Measurements from ENCODE around the gene UBB.
"Not testable (repeated sequence)": the region's sequence is repeated elsewhere in the genome, so short reads cannot be mapped to it uniquely, and the experiment has no call there.

Gene UBB

GRCh38 chr17:16377941-16378341 is 3.0 kb upstream of the UBB start:
- Histone ChIP-seq H3K4me3 (ENCODE audit: low read depth in 1 of 2, low read length in 2 of 2) (no peak overlapping the region), H3K27ac (ENCODE audit: low read length) (no peak overlapping the region), H3K36me3 (ENCODE audit: control insufficient read depth in 1 of 2, insufficient read depth in 2 of 2, low read length in 2 of 2) (peaks cover 0 to 20% of the 10 kb centered on the region in 2 donors), H3K4me1 (ENCODE audit: control insufficient read depth in 1 of 2, insufficient read depth in 2 of 2, low read length in 2 of 2) (peaks cover 0 to 10% of the 10 kb centered on the region in 2 donors), H3K9me3 (ENCODE audit: control insufficient read depth in 1 of 2, low read length in 2 of 2) (no peaks in the 10 kb centered on the region), H3K27me3 (ENCODE audit: low read depth, low read length) (no peaks in the 10 kb centered on the region)

DNA sequence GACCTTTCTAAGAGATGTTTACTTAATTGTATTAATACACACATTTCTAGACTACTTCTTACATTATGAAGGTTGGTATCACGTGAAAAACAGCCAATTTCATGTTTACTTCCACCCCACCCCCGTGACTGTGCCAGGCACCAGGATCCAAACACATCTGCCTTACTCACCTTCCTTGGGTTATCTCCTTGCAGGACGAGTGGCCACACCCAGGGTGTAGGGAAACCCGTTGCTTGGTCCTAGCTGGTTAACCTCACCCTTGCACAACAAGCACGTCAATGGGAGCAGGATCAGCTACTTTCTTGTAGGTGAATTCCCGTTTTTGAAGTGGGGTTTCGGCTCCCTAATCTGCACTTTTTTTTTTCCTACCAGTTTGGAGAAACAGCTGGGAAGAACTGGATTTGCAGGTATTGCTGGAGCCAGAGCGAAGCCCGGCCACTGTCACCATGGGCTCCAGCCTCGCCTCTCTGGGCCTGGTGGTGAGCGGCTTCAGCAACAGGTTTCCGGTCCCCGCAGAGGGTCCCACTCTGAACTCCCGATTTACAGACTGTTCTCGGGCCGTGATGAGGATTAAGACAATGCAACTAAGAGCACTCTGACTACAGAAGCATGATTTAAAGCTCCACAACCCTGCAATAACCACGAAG is 2.1 kb upstream of the UBB start:
- H3K4me1 ChIP-seq (ENCODE audit: control insufficient read depth in 1 of 2, insufficient read depth in 2 of 2, low read length in 2 of 2): peaks cover 4 to 18% of the 10 kb centered on the region in 2 donors
- H3K4me3 ChIP-seq (ENCODE audit: low read depth in 1 of 2, low read length in 2 of 2): no peak overlapping the region
- no peak overlapping the region for H3K27ac ChIP-seq (ENCODE audit: low read length)
- no peaks in the 10 kb centered on the region for H3K27me3 ChIP-seq (ENCODE audit: low read depth, low read length)
- H3K9me3 ChIP-seq (ENCODE audit: control insufficient read depth in 1 of 2, low read length in 2 of 2): no peaks in the 10 kb centered on the region
- H3K36me3 ChIP-seq (ENCODE audit: control insufficient read depth in 1 of 2, insufficient read depth in 2 of 2, low read length in 2 of 2): peaks cover 7 to 28% of the 10 kb centered on the region in 2 donors

DNA sequence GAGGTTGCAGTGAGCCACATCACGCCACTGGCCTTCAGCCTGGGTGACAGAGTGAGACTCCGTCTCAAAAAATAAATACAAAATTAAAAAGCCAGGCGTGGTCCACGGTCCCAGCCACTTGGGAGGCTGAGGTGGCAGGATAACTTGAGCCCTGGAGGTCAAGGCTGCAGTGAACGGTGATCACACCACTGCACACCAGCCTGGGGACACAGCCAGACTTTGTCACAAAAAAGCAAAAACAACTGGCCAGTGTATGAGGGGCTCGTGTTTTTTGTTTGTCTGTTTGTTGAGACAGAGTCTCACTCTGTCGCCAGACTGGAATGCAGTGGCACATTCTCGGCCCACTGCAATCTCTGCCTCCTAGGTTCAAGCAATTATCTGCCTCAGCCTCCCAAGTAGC is 1.2 kb upstream of the UBB start:
- Histone ChIP-seq H3K27me3 (ENCODE audit: low read depth, low read length) (no peaks in the 10 kb centered on the region), H3K36me3 (ENCODE audit: control insufficient read depth in 1 of 2, insufficient read depth in 2 of 2, low read length in 2 of 2) (peaks cover 7 to 28% of the 10 kb centered on the region in 2 donors), H3K27ac (ENCODE audit: low read length) (no peak overlapping the region), H3K4me1 (ENCODE audit: control insufficient read depth in 1 of 2, insufficient read depth in 2 of 2, low read length in 2 of 2) (peaks cover 4 to 23% of the 10 kb centered on the region in 2 donors), H3K4me3 (ENCODE audit: low read depth in 1 of 2, low read length in 2 of 2) (no peak overlapping the region), H3K9me3 (ENCODE audit: control insufficient read depth in 1 of 2, low read length in 2 of 2) (no peaks in the 10 kb centered on the region)

DNA sequence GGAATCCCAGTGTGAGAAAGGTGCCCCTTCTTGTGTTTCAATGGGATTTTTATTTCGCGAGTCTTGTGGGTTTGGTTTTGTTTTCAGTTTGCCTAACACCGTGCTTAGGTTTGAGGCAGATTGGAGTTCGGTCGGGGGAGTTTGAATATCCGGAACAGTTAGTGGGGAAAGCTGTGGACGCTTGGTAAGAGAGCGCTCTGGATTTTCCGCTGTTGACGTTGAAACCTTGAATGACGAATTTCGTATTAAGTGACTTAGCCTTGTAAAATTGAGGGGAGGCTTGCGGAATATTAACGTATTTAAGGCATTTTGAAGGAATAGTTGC is 567 bp downstream of the UBB start:
- peaks cover 4 to 23% of the 10 kb centered on the region in 2 donors for H3K4me1 ChIP-seq (ENCODE audit: control insufficient read depth in 1 of 2, insufficient read depth in 2 of 2, low read length in 2 of 2)
- peak overlapping the region; percentile 97 for H3K27ac ChIP-seq (ENCODE audit: low read length)
- H3K9me3 ChIP-seq (ENCODE audit: control insufficient read depth in 1 of 2, low read length in 2 of 2): no peaks in the 10 kb centered on the region
- no peaks in the 10 kb centered on the region for H3K27me3 ChIP-seq (ENCODE audit: low read depth, low read length)
- peaks cover 7 to 28% of the 10 kb centered on the region in 2 donors for H3K36me3 ChIP-seq (ENCODE audit: control insufficient read depth in 1 of 2, insufficient read depth in 2 of 2, low read length in 2 of 2)
- peak overlapping the region; percentile 79 to 85 for H3K4me3 ChIP-seq (ENCODE audit: low read depth in 1 of 2, low read length in 2 of 2)

GRCh38 chr17:16383216-16383615 is 2.3 kb downstream of the UBB start:
- Histone ChIP-seq H3K36me3 (ENCODE audit: control insufficient read depth in 1 of 2, insufficient read depth in 2 of 2, low read length in 2 of 2) (peaks cover 7 to 28% of the 10 kb centered on the region in 2 donors), H3K27me3 (ENCODE audit: low read depth, low read length) (no peaks in the 10 kb centered on the region), H3K9me3 (ENCODE audit: control insufficient read depth in 1 of 2, low read length in 2 of 2) (no peaks in the 10 kb centered on the region), H3K27ac (ENCODE audit: low read length) (no peak overlapping the region), H3K4me3 (ENCODE audit: low read depth in 1 of 2, low read length in 2 of 2) (peak overlapping the region; percentile 41 to 79), H3K4me1 (ENCODE audit: control insufficient read depth in 1 of 2, insufficient read depth in 2 of 2, low read length in 2 of 2) (peaks cover 4 to 23% of the 10 kb centered on the region in 2 donors)

- peak overlapping the region in 1 of 2 donors; percentile 41 for H3K4me3 ChIP-seq (ENCODE audit: low read depth in 1 of 2, low read length in 2 of 2)
Observed at GRCh38 chr17:16383772-16384287, 2.9 kb downstream of the UBB start.

DNA sequence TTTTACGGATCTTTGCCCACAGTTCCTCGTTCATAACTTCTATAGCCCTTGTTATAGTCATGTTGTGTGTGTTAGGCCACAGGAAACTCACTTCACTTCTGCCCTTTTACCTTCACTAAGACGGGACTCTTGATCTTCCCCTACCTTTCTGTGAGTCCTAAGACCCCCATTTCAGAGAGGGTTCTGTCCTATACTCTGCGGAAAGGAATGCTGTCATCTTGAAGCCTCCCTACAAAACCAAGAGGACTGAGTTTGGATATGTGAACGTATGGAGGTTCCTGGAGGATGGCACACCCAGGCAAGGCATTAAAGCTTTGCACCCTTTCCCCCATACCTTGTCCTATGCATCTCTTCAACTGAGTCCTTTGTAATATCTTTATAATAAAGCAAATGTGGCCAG is 3.7 kb downstream of the UBB start:
- peaks cover 4 to 23% of the 10 kb centered on the region in 2 donors for H3K4me1 ChIP-seq (ENCODE audit: control insufficient read depth in 1 of 2, insufficient read depth in 2 of 2, low read length in 2 of 2)

More at GRCh38 chr17:16383772-16384287, 2.9 kb downstream of the UBB start:
- Histone ChIP-seq H3K4me1 (ENCODE audit: control insufficient read depth in 1 of 2, insufficient read depth in 2 of 2, low read length in 2 of 2) (peaks cover 4 to 23% of the 10 kb centered on the region in 2 donors), H3K9me3 (ENCODE audit: control insufficient read depth in 1 of 2, low read length in 2 of 2) (no peaks in the 10 kb centered on the region), H3K36me3 (ENCODE audit: control insufficient read depth in 1 of 2, insufficient read depth in 2 of 2, low read length in 2 of 2) (peaks cover 7 to 28% of the 10 kb centered on the region in 2 donors), H3K27me3 (ENCODE audit: low read depth, low read length) (no peaks in the 10 kb centered on the region), H3K27ac (ENCODE audit: low read length) (no peak overlapping the region)

DNA sequence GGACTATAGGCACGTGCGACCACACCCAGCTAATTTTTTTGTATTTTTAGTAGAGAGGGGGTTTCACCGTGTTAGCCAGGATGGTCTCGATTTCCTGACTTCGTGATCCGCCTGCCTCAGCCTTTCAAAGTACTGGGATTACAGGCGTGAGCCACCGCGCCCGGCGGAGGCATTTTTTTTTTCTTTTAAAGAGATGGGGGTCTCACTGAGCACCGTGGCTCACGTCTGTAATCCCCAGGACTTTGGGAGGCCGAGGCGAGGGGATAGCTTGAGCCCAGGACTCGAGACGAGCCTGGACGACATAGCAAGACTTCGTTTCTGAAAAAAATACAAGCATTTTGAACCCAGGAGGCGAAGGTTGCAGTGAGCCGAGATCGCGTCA is 5.2 kb downstream of the UBB start:
- H3K27ac ChIP-seq (ENCODE audit: low read length); H3K9me3 ChIP-seq (ENCODE audit: control insufficient read depth in 1 of 2, low read length in 2 of 2); H3K27me3 ChIP-seq (ENCODE audit: low read depth, low read length): not testable (repeated sequence)
- Histone ChIP-seq H3K4me1 (ENCODE audit: control insufficient read depth in 1 of 2, insufficient read depth in 2 of 2, low read length in 2 of 2) (peaks cover 4 to 23% of the 10 kb centered on the region in 2 donors), H3K36me3 (ENCODE audit: control insufficient read depth in 1 of 2, insufficient read depth in 2 of 2, low read length in 2 of 2) (peaks cover 7 to 24% of the 10 kb centered on the region in 2 donors), H3K4me3 (ENCODE audit: low read depth in 1 of 2, low read length in 2 of 2) (peak overlapping the region in 1 of 2 donors; percentile 56)

More for the DNA sequence above, 3.7 kb downstream of the UBB start:
- no peaks in the 10 kb centered on the region for H3K27me3 ChIP-seq (ENCODE audit: low read depth, low read length)
- H3K4me3 ChIP-seq (ENCODE audit: low read depth in 1 of 2, low read length in 2 of 2): no peak overlapping the region
- H3K27ac ChIP-seq (ENCODE audit: low read length): no peak overlapping the region
- no peaks in the 10 kb centered on the region for H3K9me3 ChIP-seq (ENCODE audit: control insufficient read depth in 1 of 2, low read length in 2 of 2)
- H3K36me3 ChIP-seq (ENCODE audit: control insufficient read depth in 1 of 2, insufficient read depth in 2 of 2, low read length in 2 of 2): peaks cover 7 to 28% of the 10 kb centered on the region in 2 donors

GRCh38 chr17:16391451-16391850 is 10.6 kb downstream of the UBB start:
- no peaks in the 10 kb centered on the region for H3K27me3 ChIP-seq (ENCODE audit: low read depth, low read length)
- H3K36me3 ChIP-seq (ENCODE audit: control insufficient read depth in 1 of 2, insufficient read depth in 2 of 2, low read length in 2 of 2): no peaks in the 10 kb centered on the region
- H3K4me3 ChIP-seq (ENCODE audit: low read depth in 1 of 2, low read length in 2 of 2): no peak overlapping the region
- H3K27ac ChIP-seq (ENCODE audit: low read length): no peak overlapping the region
- no peaks in the 10 kb centered on the region for H3K4me1 ChIP-seq (ENCODE audit: control insufficient read depth in 1 of 2, insufficient read depth in 2 of 2, low read length in 2 of 2)
- H3K9me3 ChIP-seq (ENCODE audit: control insufficient read depth in 1 of 2, low read length in 2 of 2): no peaks in the 10 kb centered on the region

DNA sequence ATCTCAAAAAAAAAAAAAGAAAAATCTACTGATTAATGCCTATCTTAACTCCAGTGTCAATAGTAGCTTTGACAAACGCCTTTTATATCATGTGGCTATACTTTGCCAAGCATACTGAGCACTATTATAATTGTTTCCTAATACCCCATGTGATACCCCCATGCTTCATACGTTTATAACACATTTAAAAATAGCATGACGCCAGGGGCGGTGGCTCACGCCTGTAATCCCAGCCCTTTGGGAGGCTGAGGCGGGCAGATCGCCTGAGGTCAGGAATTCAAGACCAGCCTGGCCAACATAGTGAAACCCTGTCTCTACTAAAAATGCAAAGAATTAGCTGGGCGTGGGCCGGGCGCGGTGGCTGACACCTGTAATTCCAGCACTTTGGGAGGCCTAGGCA is 11.6 kb downstream of the UBB start:
- H3K27me3 ChIP-seq (ENCODE audit: low read depth, low read length); H3K27ac ChIP-seq (ENCODE audit: low read length); H3K9me3 ChIP-seq (ENCODE audit: control insufficient read depth in 1 of 2, low read length in 2 of 2); H3K4me3 ChIP-seq (ENCODE audit: low read depth in 1 of 2, low read length in 2 of 2); H3K36me3 ChIP-seq (ENCODE audit: control insufficient read depth in 1 of 2, insufficient read depth in 2 of 2, low read length in 2 of 2); H3K4me1 ChIP-seq (ENCODE audit: control insufficient read depth in 1 of 2, insufficient read depth in 2 of 2, low read length in 2 of 2): not testable (repeated sequence)

GRCh38 chr17:16395887-16396286 is 15.0 kb downstream of the UBB start:
- not testable (repeated sequence) for H3K4me1 ChIP-seq (ENCODE audit: control insufficient read depth in 1 of 2, insufficient read depth in 2 of 2, low read length in 2 of 2); H3K9me3 ChIP-seq (ENCODE audit: control insufficient read depth in 1 of 2, low read length in 2 of 2); H3K27ac ChIP-seq (ENCODE audit: low read length); H3K36me3 ChIP-seq (ENCODE audit: control insufficient read depth in 1 of 2, insufficient read depth in 2 of 2, low read length in 2 of 2); H3K27me3 ChIP-seq (ENCODE audit: low read depth, low read length); H3K4me3 ChIP-seq (ENCODE audit: low read depth in 1 of 2, low read length in 2 of 2)

- not testable (repeated sequence) for H3K9me3 ChIP-seq (ENCODE audit: control insufficient read depth in 1 of 2, low read length in 2 of 2); H3K36me3 ChIP-seq (ENCODE audit: control insufficient read depth in 1 of 2, insufficient read depth in 2 of 2, low read length in 2 of 2); H3K4me3 ChIP-seq (ENCODE audit: low read depth in 1 of 2, low read length in 2 of 2); H3K27ac ChIP-seq (ENCODE audit: low read length); H3K27me3 ChIP-seq (ENCODE audit: low read depth, low read length); H3K4me1 ChIP-seq (ENCODE audit: control insufficient read depth in 1 of 2, insufficient read depth in 2 of 2, low read length in 2 of 2)
Observed at GRCh38 chr17:16396693-16397092, 15.8 kb downstream of the UBB start.

Measured in muscle layer of duodenum (tissue), 2 donors.